ENCODE results near the gene CST11.

- no peak for TF ChIP-seq CTCF (optimal IDR thresholded peaks at IDR 0.05 in 1 of 3, IDR thresholded peaks at IDR 0.05 in 1 of 3, conservative IDR thresholded peaks at IDR 0.05 in 1 of 3; ENCODE audit: extremely low read depth in 1 of 3, insufficient read depth in 2 of 3, low read length in 3 of 3)
- no peak for TF ChIP-seq EZH2 (IDR thresholded peaks at IDR 0.05; ENCODE audit: low read length)
Observed at GRCh38 chr20:23406880-23407279, 45.8 kb downstream of the CST11 start.
